Globus pallidus (tissue), 1 donor: ENCODE measurements around the gene PLPP7.

Experiments
- DNase-seq: peaks from one replicate; pipeline ENCODE4 v3.0.0-alpha.2; 2015; ENCODE audit warnings: low spot score

Gene PLPP7

DNA sequence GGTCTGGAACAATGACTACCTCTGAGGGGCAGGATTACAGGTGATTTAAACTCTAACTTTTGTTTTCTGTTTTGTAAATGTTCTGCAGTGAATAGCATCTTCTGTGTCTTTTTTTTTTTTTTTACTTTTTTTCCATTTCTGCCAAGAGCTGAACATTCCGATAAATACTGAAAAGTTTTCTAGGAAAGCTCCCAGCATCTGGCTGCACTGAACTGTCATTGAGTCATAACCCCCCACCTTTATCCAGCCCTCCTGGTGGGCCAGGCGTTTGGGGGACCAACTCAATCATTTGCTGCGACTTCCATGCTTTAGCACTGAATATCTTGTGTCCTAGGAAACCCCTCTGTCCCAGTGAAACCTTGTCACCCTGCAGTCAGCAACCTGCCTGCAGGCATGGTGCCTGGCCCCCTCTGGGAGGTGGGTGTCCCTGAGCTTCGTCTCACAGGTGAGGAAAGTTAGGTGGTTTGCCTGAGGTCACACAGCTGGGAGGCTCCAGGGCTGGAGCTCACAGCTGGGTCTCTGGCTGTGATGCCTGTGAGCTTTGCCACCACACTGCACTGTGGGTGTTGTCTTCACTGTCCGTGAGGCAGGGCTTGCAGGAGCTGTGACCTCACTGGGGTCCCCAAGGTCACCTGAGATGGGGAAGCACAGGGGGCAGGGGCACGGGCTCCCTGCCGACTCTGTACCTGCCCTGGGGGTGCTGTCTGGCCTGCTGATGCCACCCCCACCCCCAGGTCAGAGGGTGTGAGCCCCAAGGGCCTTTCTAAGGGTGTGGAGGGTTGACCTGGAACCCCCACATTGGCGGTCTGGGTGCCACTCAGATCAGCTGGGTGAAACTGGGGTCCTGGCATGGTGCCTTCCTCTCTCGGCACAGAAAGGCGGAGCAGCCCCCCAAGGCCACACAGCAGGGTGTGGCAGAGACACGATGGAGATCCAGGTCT is 14.1 kb downstream of the PLPP7 start:
- no peak for DNase-seq

- no peak for DNase-seq
Observed at GRCh38 chr9:131304676-131305355, 15.3 kb downstream of the PLPP7 start.

GRCh38 chr9:131306397-131307004 is 17.0 kb downstream of the PLPP7 start:
- no peak for DNase-seq

DNA sequence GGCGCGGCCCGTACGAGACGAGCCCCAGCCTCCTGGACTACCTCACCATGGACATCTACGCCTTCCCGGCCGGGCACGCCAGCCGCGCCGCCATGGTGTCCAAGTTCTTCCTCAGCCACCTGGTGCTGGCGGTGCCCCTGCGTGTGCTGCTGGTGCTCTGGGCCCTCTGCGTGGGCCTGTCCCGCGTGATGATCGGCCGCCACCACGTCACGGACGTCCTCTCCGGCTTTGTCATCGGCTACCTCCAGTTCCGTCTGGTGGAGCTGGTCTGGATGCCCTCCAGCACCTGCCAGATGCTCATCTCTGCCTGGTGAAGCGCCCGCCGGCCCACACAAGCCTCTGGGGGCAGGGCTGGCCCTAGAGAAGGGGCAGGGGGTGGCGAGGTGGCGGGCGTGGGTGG is 18.5 kb downstream of the PLPP7 start:
- no peak for DNase-seq

GRCh38 chr9:131308452-131308851 is 18.9 kb downstream of the PLPP7 start:
- DNase-seq: no peak

- DNase-seq: no peak
Observed at GRCh38 chr9:131308906-131309529, 19.5 kb downstream of the PLPP7 start.

GRCh38 chr9:131309530-131310276 is 20.2 kb downstream of the PLPP7 start:
- DNase-seq: no peak

DNA sequence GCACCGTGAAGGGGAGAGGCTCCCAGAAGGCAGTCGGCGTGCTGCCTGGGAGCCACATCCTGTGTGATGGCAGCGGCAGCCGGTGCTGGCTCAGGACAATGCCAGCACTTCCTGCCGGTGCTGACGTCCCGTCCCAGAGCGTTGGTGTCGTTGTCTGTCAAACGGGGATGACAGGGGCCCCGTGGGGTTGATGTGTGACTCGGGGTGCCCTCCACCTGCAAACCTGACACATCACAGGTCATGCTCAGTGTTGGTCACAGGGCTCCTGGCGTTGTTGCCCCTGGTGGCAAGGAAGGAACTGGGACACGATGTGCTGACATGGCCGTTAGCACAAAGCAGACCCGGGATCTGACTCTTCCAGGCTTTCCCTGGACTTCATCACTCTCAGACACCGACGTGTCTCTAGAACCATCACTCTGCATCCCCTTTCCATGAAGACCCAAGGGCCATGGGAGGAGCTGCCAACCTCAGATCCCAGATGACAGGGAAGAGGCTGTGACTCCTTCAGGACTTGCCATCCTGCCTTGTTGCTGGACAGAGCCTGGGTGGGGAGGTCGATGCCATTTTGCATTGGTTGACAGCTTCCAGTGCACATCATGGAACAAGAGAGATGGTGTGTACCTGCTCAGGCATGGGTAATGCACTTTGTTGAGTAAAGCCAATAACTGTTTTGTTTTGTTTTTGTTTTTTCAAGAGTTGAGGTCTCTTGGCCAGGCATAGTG is 21.5 kb downstream of the PLPP7 start:
- no peak for DNase-seq

GRCh38 chr9:131312246-131312645 is 22.7 kb downstream of the PLPP7 start:
- DNase-seq: no peak

GRCh38 chr9:131312822-131313770 is 23.6 kb downstream of the PLPP7 start:
- no peak for DNase-seq

- DNase-seq: no peak
Observed at GRCh38 chr9:131318231-131319085, 28.9 kb downstream of the PLPP7 start.

DNA sequence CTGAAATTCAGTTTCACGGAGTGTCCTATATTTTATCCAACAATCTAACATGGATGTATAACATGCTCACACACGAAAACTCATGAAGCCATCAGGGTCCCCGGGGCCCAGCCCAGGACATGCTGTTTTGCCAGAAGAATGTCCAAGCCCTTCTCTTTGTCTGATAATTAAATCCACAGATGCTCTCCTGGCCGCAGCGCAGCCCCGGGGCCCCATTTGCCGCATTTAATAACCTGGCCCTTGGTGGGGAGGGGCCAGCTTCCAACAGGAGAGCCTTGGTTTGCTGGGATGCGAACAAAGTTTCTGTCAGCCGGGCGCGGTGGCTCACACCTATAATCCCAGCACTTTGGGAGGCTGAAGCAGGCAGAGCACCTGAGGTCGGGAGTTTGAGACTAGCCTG is 30.0 kb downstream of the PLPP7 start:
- no peak for DNase-seq

- no peak for DNase-seq
Observed at GRCh38 chr9:131320031-131320685, 30.6 kb downstream of the PLPP7 start.

- DNase-seq: no peak
Observed at GRCh38 chr9:131323629-131324028, 34.1 kb downstream of the PLPP7 start.

DNA sequence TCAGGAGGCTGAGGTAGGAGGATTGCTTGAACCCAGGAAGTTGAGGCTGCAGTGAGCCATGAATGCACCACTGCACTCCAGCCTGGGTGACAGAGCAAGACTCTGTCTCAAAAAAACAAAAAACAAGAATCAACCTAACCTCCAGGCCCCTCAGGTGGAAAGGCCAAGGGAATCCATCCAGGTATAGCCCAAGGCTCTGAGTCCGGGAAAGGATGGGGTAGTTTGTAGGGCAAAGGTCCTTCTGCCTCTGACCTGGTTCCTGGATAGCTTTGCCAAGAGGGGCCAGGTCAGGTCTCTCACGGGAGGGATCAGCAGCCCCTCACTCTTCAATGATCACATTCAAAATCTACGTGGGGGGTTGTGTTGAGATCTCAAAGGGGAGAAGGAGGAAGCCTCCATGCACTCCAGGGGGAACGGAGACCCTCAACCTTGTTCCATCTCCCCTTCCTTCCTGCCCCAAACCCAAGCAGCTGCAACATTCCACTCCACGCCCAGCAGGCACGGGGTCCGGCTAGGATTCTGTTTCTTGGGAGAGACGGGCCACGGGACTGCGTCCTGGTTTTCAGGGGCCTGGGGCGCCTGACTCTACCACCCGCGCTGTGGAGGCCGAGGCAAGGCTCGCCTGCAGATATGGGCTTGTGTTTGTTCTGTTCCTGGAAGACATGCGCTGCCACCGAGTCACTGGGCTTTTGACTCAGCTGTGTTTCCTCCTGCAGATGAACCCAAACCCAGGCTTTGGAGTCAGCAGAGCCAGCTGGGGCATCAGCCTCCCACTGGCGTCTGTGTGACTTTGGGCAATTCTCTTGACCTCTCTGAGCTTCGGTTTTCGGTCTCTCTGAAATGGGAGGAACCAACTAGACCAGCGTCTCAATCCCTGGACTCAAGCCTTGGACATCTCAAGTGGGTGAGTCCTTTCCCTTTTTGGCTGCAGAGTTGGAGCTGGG is 35.5 kb downstream of the PLPP7 start:
- no peak for DNase-seq

DNA sequence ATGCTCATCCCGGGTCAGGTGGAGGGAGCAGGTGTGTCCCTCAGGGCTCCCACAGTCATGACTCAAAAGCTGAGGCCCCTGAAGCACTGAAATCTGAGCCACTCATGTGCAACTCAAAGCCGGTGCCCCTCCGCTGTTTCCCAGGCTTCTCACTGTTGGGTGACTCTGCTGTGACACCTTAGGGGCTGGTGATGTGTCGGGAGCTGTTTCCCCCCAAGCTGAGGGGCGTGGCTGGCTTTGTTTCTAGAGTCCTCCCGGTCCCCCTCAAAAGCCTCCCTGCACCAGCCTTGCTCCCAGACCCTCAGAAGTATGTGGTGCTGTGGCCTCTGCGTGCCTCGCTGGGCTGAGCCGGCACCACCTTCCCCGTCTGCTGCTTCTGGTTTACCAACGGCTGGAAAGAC is 39.7 kb downstream of the PLPP7 start:
- no peak for DNase-seq
